Left lung (tissue), 10 donors: ENCODE measurements around the gene ZNF639. TPM values are rescaled to one million over a fixed set of nuclear protein-coding genes. Genes with fewer than 3 reads are reported as not detected.

Experiments
- ATAC-seq: fragments of 200-7000 bp; cut with Tn5 transposase; one replicate; pipeline ENCODE4 v1.9.1; 2020; ENCODE audit warnings: moderate library complexity
- DNase-seq, 4 donors: peaks; one replicate each; pipeline ENCODE4 v3.0.0-alpha.2; 2013 to 2020
- H3K27ac ChIP-seq, 2 donors: fragments of 200-600 bp; sonication (generic) in 1 of 2; one replicate each; pipeline versions ENCODE4 v1.5.0 to v1.8.0; 2020 to 2021
- H3K27me3 ChIP-seq, 2 donors: fragments of 200-600 bp; sonication (generic) in 1 of 2; one replicate each; pipeline versions ENCODE4 v1.5.0 to v1.8.0; 2020 to 2021
- H3K36me3 ChIP-seq, 2 donors: fragments of 200-600 bp; sonication (generic) in 1 of 2; one replicate each; pipeline versions ENCODE4 v1.5.0 to v1.8.0; 2020 to 2021
- H3K4me1 ChIP-seq, 2 donors: fragments of 200-600 bp; one replicate each; pipeline ENCODE4 v1.8.0; 2021
- H3K4me3 ChIP-seq, 2 donors: fragments of 200-600 bp; sonication (generic) in 1 of 2; one replicate each; pipeline versions ENCODE4 v1.5.0 to v1.8.0; 2020 to 2021; ENCODE audit warnings: mild to moderate bottlenecking in 1 of 2
- H3K9me3 ChIP-seq, 2 donors: fragments of 200-600 bp; sonication (generic) in 1 of 2; one replicate each; pipeline versions ENCODE4 v1.5.0 to v1.8.0; 2020 to 2021
- CTCF ChIP-seq, 2 donors: fragments of 200-600 bp; sonication (generic) in 1 of 2; IDR thresholded peaks; one replicate each; pipeline versions ENCODE4 v1.5.0 to v1.8.0; 2021; ENCODE audit warnings: antibody characterized with exemption in 2 of 2
- intact Hi-C, 2 donors: fragments of 100-400 bp; cut with DNase I; formaldehyde crosslinking; loops; one replicate each; pipeline versions ENCODE4 v1.11.2 to v1.14.2; 2022
- polyA plus RNA-seq, 6 donors: library from polyadenylated mRNA; unstranded; fragments of 120-200 nt; gene quantifications; one replicate each; pipeline ENCODE4 v1.2.1, GENCODE V29; 2013; ENCODE audit not compliant: insufficient read length in 6 of 6
- total RNA-seq, 2 donors: library from RNA; stranded (reverse); fragmentation: NEBNext Ultra II Directional; extraction: Animal tissue kit (Norgen Biotek cat#: 25700); gene quantifications; one replicate each; pipeline ENCODE4 v1.2.1, GENCODE V29; 2021
- donor health status: DM: no; HTN: yes; CAD: no.
- donor health status: DM: no; HTN: no; CAD: no.

Gene ZNF639
- total and polyA plus RNA-seq, 8 donors: 24.6 to 63.0 (median 55.4) TPM

GRCh38 chr3:179278151-179278550 is 44.7 kb upstream of the ZNF639 start:
- DNase-seq: no peak
- ATAC-seq: no peak
- Histone ChIP-seq H3K9me3 (no peaks in the 10 kb centered on the region), H3K4me1 (no peaks in the 10 kb centered on the region), H3K36me3 (no peaks in the 10 kb centered on the region), H3K27ac (no peak overlapping the region), H3K4me3 (no peak overlapping the region), H3K27me3 (no peaks in the 10 kb centered on the region)
- no peak for TF ChIP-seq CTCF (IDR thresholded peaks at IDR 0.05)
- intact Hi-C loops: no loop called here

GRCh38 chr3:179278932-179279693 is 43.7 kb upstream of the ZNF639 start:
- no peaks in the 10 kb centered on the region for H3K36me3 ChIP-seq
- intact Hi-C loops: no loop called here
- no peaks in the 10 kb centered on the region for H3K4me1 ChIP-seq
- no peak overlapping the region for H3K27ac ChIP-seq
- ATAC-seq: no peak
- no peak for DNase-seq
- TF ChIP-seq CTCF (IDR thresholded peaks at IDR 0.05): no peak
- no peak overlapping the region for H3K4me3 ChIP-seq
- no peaks in the 10 kb centered on the region for H3K27me3 ChIP-seq
- H3K9me3 ChIP-seq: no peaks in the 10 kb centered on the region

GRCh38 chr3:179279837-179280236 is 43.0 kb upstream of the ZNF639 start:
- no peak overlapping the region for H3K27ac ChIP-seq
- no peak for ATAC-seq
- no peak for DNase-seq
- no peak for TF ChIP-seq CTCF (IDR thresholded peaks at IDR 0.05)
- no peaks in the 10 kb centered on the region for H3K36me3 ChIP-seq
- H3K27me3 ChIP-seq: no peaks in the 10 kb centered on the region
- no peaks in the 10 kb centered on the region for H3K4me1 ChIP-seq
- H3K4me3 ChIP-seq: no peak overlapping the region
- no peaks in the 10 kb centered on the region for H3K9me3 ChIP-seq
- intact Hi-C loops: no loop called here

GRCh38 chr3:179281825-179282224 is 41.0 kb upstream of the ZNF639 start:
- Histone ChIP-seq H3K27me3 (no peaks in the 10 kb centered on the region), H3K4me3 (no peak overlapping the region)

GRCh38 chr3:179286331-179286730 is 36.5 kb upstream of the ZNF639 start:
- no peak overlapping the region for H3K4me3 ChIP-seq
- ATAC-seq (no peak), DNase-seq (no peak)
- no peak for TF ChIP-seq CTCF (IDR thresholded peaks at IDR 0.05)
- no peak overlapping the region for H3K27ac ChIP-seq
- no peaks in the 10 kb centered on the region for H3K4me1 ChIP-seq
- H3K36me3 ChIP-seq: no peaks in the 10 kb centered on the region
- intact Hi-C loops: no loop called here
- H3K27me3 ChIP-seq: no peaks in the 10 kb centered on the region
- H3K9me3 ChIP-seq: no peaks in the 10 kb centered on the region

More at GRCh38 chr3:179281825-179282224, 41.0 kb upstream of the ZNF639 start:
- intact Hi-C loops: no loop called here
- Histone ChIP-seq H3K9me3 (no peaks in the 10 kb centered on the region), H3K36me3 (no peaks in the 10 kb centered on the region), H3K4me1 (no peaks in the 10 kb centered on the region), H3K27ac (no peak overlapping the region)
- ATAC-seq (no peak), DNase-seq (no peak)
- TF ChIP-seq CTCF (IDR thresholded peaks at IDR 0.05): no peak
